Spleen (tissue), 7 donors: ENCODE measurements around the gene CDON.

Experiments
- POLR2A ChIP-seq, 3 donors: fragments of 450-650 bp; IDR thresholded peaks; one replicate each; pipeline ENCODE4 v1.5.1; 2017; ENCODE audit warnings: antibody characterized with exemption in 3 of 3, mild to moderate bottlenecking in 1 of 3
- POLR2AphosphoS5 ChIP-seq, 3 donors: sonication (generic); formaldehyde crosslinking; IDR thresholded peaks; one replicate each; pipeline ENCODE4 v1.5.1; 2017; ENCODE audit warnings: antibody characterized with exemption in 3 of 3
- TF ChIP-seq, protein P1 (sequence below), 11 experiments: fragments of 200-600 bp in 7 of 11; fragments of 450-650 bp in 4 of 11; sonication (generic) in 4 of 11; IDR thresholded peaks in 8 of 11; conservative IDR thresholded peaks in 3 of 11; 1 replicate in 7 of 11; 2 replicates in 4 of 11; pipeline versions ENCODE4 v1.4.0 to v1.8.0; 2016 to 2021; ENCODE audit warnings: antibody characterized with exemption in 11 of 11, inconsistent platforms in 4 of 11, mild to moderate bottlenecking in 1 of 11
- donor health status: DM: no; HTN: no; CAD: no; lungs with moderate emphysema.
- donor health status: DM: no; HTN: no; CAD: no.
- donor health status: DM: no; HTN: no; CAD: no.

DNA sequence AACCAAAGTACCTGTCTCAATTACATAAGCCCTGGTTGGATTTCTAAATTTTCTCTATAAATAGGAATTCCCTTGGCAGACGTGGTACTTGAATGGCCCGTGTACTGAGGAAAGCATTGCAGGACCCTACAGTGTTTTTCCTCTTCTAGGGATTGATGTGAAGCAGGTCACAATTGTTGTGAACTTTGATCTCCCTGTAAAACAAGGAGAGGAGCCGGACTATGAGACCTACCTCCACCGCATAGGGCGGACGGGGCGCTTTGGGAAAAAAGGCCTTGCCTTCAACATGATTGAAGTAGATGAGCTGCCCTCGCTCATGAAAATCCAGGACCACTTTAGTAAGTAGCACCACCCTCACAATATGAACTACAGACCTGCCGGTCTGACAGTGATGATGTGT, 141.6 kb downstream of the CDON start:
- TF ChIP-seq POLR2A (IDR thresholded peaks at IDR 0.05) = no peak
- TF ChIP-seq, protein P1, sequence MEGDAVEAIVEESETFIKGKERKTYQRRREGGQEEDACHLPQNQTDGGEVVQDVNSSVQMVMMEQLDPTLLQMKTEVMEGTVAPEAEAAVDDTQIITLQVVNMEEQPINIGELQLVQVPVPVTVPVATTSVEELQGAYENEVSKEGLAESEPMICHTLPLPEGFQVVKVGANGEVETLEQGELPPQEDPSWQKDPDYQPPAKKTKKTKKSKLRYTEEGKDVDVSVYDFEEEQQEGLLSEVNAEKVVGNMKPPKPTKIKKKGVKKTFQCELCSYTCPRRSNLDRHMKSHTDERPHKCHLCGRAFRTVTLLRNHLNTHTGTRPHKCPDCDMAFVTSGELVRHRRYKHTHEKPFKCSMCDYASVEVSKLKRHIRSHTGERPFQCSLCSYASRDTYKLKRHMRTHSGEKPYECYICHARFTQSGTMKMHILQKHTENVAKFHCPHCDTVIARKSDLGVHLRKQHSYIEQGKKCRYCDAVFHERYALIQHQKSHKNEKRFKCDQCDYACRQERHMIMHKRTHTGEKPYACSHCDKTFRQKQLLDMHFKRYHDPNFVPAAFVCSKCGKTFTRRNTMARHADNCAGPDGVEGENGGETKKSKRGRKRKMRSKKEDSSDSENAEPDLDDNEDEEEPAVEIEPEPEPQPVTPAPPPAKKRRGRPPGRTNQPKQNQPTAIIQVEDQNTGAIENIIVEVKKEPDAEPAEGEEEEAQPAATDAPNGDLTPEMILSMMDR (IDR thresholded peaks at IDR 0.05 in 8 of 11, conservative IDR thresholded peaks at IDR 0.05 in 3 of 11) = no peak
- no peak for TF ChIP-seq POLR2AphosphoS5 (IDR thresholded peaks at IDR 0.05)
